ENCODE data around the gene TIMM21.

DNA sequence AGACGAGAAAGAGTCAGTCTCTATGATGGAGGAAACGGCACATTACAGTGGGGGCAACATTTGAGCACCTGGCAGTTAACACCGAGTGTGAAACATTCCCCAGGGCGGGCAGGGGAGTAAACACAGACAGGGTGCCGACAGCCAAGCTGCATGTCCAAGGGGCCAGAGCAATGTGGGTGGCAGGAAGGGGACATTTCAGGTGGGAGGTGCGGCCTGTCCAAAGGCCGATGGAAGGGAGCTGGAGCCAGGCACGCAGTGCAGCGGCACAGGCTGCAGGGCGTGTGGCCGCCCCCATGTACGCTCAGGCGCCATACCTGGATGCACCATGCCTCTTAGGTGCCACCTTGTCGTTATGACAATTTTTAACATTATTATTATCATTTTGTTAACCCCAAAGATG lies 43.3 kb downstream of the TIMM21 start:
- TF ChIP-seq GATA3 (IDR thresholded peaks at IDR 0.05; ENCODE audit: low read depth, low read length) = no peak
- no peak for TF ChIP-seq GATA2 (IDR thresholded peaks at IDR 0.05; ENCODE audit: low read depth, low read length)
